Mesenchymal stem cell (in vitro differentiated cells and primary cell): Measurements from ENCODE around the gene B4GALT3.

Source experiments
- DNase-seq: peaks from one replicate; pipeline ENCODE4 v3.0.0-alpha.2; 2013
- H2AFZ ChIP-seq: one replicate; pipeline ENCODE4 v1.6.1; 2013; ENCODE audit warnings: low read depth, mild to moderate bottlenecking, control low read depth, inconsistent platforms, low read length, moderate library complexity
- H2AK5ac ChIP-seq: 2 replicates; pipeline ENCODE4 v1.6.1; 2013; ENCODE audit warnings: low read length, moderate library complexity, mild to moderate bottlenecking, inconsistent platforms; ENCODE audit not compliant: severe bottlenecking
- H2BK120ac ChIP-seq: one replicate; pipeline ENCODE4 v1.6.1; 2013; ENCODE audit warnings: low read depth, mild to moderate bottlenecking, inconsistent platforms, low read length, moderate library complexity
- H2BK12ac ChIP-seq, 2 experiments: one replicate each; pipeline ENCODE4 v1.6.1; 2013; ENCODE audit warnings: inconsistent platforms in 2 of 2, low read length in 2 of 2, mild to moderate bottlenecking in 2 of 2, moderate library complexity in 2 of 2, control low read depth in 1 of 2
- H2BK15ac ChIP-seq: one replicate; pipeline ENCODE4 v1.6.1; 2013; ENCODE audit warnings: mild to moderate bottlenecking, low read depth, inconsistent platforms; ENCODE audit not compliant: poor library complexity, severe bottlenecking
- H2BK5ac ChIP-seq: 2 replicates; pipeline ENCODE4 v1.6.1; 2013; ENCODE audit warnings: low read depth, mild to moderate bottlenecking, low read length, control low read depth, inconsistent platforms; ENCODE audit not compliant: poor library complexity, severe bottlenecking
- H3K14ac ChIP-seq, 2 experiments: one replicate each; pipeline ENCODE4 v1.6.1; 2013; ENCODE audit warnings: inconsistent platforms in 2 of 2, low read length in 2 of 2, control low read depth in 1 of 2, mild to moderate bottlenecking in 1 of 2, moderate library complexity in 1 of 2
- H3K18ac ChIP-seq, 2 experiments: one replicate each; pipeline ENCODE4 v1.6.1; 2013; ENCODE audit warnings: inconsistent platforms in 2 of 2, low read length in 2 of 2, control low read depth in 1 of 2, low read depth in 1 of 2, mild to moderate bottlenecking in 1 of 2
- H3K23ac ChIP-seq, 2 experiments: one replicate each; pipeline ENCODE4 v1.6.1; 2013; ENCODE audit warnings: inconsistent platforms in 2 of 2, low read length in 2 of 2, mild to moderate bottlenecking in 2 of 2, moderate library complexity in 2 of 2, control low read depth in 1 of 2
- H3K27ac ChIP-seq: 2 replicates; pipeline ENCODE4 v1.5.1; 2013; ENCODE audit warnings: mild to moderate bottlenecking, moderate library complexity, low read length, control low read depth, inconsistent platforms; ENCODE audit not compliant: poor library complexity, severe bottlenecking
- H3K27me3 ChIP-seq, 2 experiments: 2 replicates each; pipeline versions ENCODE4 v1.6.1 to v1.7.0; 2013; ENCODE audit warnings: low read length in 2 of 2, mild to moderate bottlenecking in 2 of 2, moderate library complexity in 2 of 2, control low read depth in 1 of 2, inconsistent platforms in 1 of 2; ENCODE audit not compliant: control insufficient read depth in 1 of 2, insufficient read depth in 1 of 2
- H3K36me3 ChIP-seq, 2 experiments: 2 replicates each; pipeline versions ENCODE4 v1.6.1 to v1.7.0; 2013; ENCODE audit warnings: low read length in 2 of 2, control low read depth in 1 of 2, inconsistent platforms in 1 of 2, low read depth in 1 of 2, mild to moderate bottlenecking in 1 of 2; ENCODE audit not compliant: insufficient read depth in 2 of 2, control insufficient read depth in 1 of 2
- H3K4ac ChIP-seq, 2 experiments: one replicate each; pipeline ENCODE4 v1.6.1; 2013; ENCODE audit warnings: inconsistent platforms in 2 of 2, low read length in 2 of 2, mild to moderate bottlenecking in 2 of 2, moderate library complexity in 2 of 2, control low read depth in 1 of 2, low read depth in 1 of 2
- H3K4me1 ChIP-seq: 2 replicates; pipeline ENCODE4 v1.6.1; 2013; ENCODE audit warnings: low read depth, low read length, control low read depth; ENCODE audit not compliant: control insufficient read depth, insufficient read depth
- H3K4me2 ChIP-seq: 2 replicates; pipeline ENCODE4 v1.6.1; 2013; ENCODE audit warnings: low read length, mild to moderate bottlenecking, inconsistent platforms; ENCODE audit not compliant: poor library complexity, severe bottlenecking
- H3K4me3 ChIP-seq, 2 experiments: 2 replicates each; pipeline versions ENCODE4 v1.5.1 to v1.7.0; 2013; ENCODE audit warnings: low read length in 2 of 2, mild to moderate bottlenecking in 2 of 2, control low read depth in 1 of 2, low read depth in 1 of 2; ENCODE audit not compliant: insufficient read depth in 1 of 2
- H3K79me1 ChIP-seq: replicated peaks from 2 replicates; pipeline ENCODE4 v1.6.1; 2013; ENCODE audit warnings: mild to moderate bottlenecking, control low read depth, low read length, inconsistent platforms; ENCODE audit not compliant: poor library complexity, severe bottlenecking
- H3K9ac ChIP-seq: 2 replicates; pipeline ENCODE4 v1.7.0; 2013; ENCODE audit warnings: mild to moderate bottlenecking, low read length, moderate library complexity
- H3K9me3 ChIP-seq: 2 replicates; pipeline ENCODE4 v1.7.0; 2013; ENCODE audit warnings: mild to moderate bottlenecking, low read length; ENCODE audit not compliant: control insufficient read depth
- H4K8ac ChIP-seq: one replicate; pipeline ENCODE4 v1.6.1; 2013; ENCODE audit warnings: inconsistent platforms, mild to moderate bottlenecking, low read length, moderate library complexity
- H4K91ac ChIP-seq: one replicate; pipeline ENCODE4 v1.6.1; 2013; ENCODE audit warnings: mild to moderate bottlenecking, low read length, inconsistent platforms
- WGBS: methylation state at CpG from one replicate; pipeline ENCODE4 v1.1.7; 2013; ENCODE audit warnings: mixed read lengths; 5-methylcytosine and 5-hydroxymethylcytosine counted together

Gene B4GALT3

GRCh38 chr1:161164901-161165610 is 12.3 kb downstream of the B4GALT3 start:
- Histone ChIP-seq H4K8ac (no peak overlapping the region), H3K23ac (no peak overlapping the region), H3K27me3 (no peaks in the 10 kb centered on the region), H3K79me1 (peaks cover 45% of the 10 kb centered on the region), H2BK12ac (no peak overlapping the region), H3K36me3 (peaks cover 56 to 59% of the 10 kb centered on the region in 2 experiments), H3K9ac (peak overlapping the region; percentile 97), H2AK5ac (no peak overlapping the region), H3K9me3 (no peaks in the 10 kb centered on the region), H3K27ac (no peak overlapping the region), H2BK15ac (no peak overlapping the region), H3K4me1 (peaks cover 23% of the 10 kb centered on the region), H2AFZ (no peak overlapping the region), H2BK5ac (no peak overlapping the region), H4K91ac (no peak overlapping the region), H3K4me2 (peak overlapping the region; percentile 78), H3K4me3 (peak overlapping the region in 1 of 2 experiments; percentile 99), H2BK120ac (no peak overlapping the region), H3K14ac (no peak overlapping the region), H3K18ac (no peak overlapping the region), H3K4ac (no peak overlapping the region)
- DNase-seq = no peak
- WGBS = 97% methylated on average over 9 of the region's 14 CpGs

GRCh38 chr1:161163793-161164192 is 13.5 kb downstream of the B4GALT3 start:
- Histone ChIP-seq H2BK120ac (no peak overlapping the region), H2BK5ac (no peak overlapping the region), H3K18ac (no peak overlapping the region), H2AK5ac (no peak overlapping the region), H3K4ac (no peak overlapping the region), H4K8ac (no peak overlapping the region), H3K4me3 (no peak overlapping the region), H4K91ac (no peak overlapping the region), H3K23ac (no peak overlapping the region), H2BK15ac (no peak overlapping the region), H3K9ac (peak overlapping the region; percentile 30), H3K27me3 (no peaks in the 10 kb centered on the region), H3K36me3 (peaks cover 46 to 48% of the 10 kb centered on the region in 2 experiments), H3K27ac (no peak overlapping the region), H3K14ac (no peak overlapping the region), H3K4me1 (peaks cover 29% of the 10 kb centered on the region), H3K4me2 (no peak overlapping the region), H3K9me3 (no peaks in the 10 kb centered on the region), H2AFZ (no peak overlapping the region), H3K79me1 (peaks cover 44% of the 10 kb centered on the region), H2BK12ac (no peak overlapping the region)
- 94% methylated on average over 5 of the region's 5 CpGs for WGBS
- no peak for DNase-seq

- Histone ChIP-seq H3K4me2 (no peak overlapping the region), H3K4me3 (no peak overlapping the region), H3K27me3 (no peaks in the 10 kb centered on the region), H3K14ac (no peak overlapping the region), H3K23ac (no peak overlapping the region), H3K18ac (no peak overlapping the region), H2BK12ac (no peak overlapping the region), H3K4me1 (peaks cover 29% of the 10 kb centered on the region), H3K9ac (peak overlapping the region; percentile 30), H2AFZ (no peak overlapping the region), H2BK15ac (no peak overlapping the region), H3K36me3 (peaks cover 47 to 52% of the 10 kb centered on the region in 2 experiments), H3K79me1 (peaks cover 38% of the 10 kb centered on the region), H2AK5ac (no peak overlapping the region), H3K9me3 (no peaks in the 10 kb centered on the region), H3K4ac (no peak overlapping the region), H4K8ac (no peak overlapping the region), H2BK5ac (no peak overlapping the region), H4K91ac (no peak overlapping the region), H3K27ac (no peak overlapping the region), H2BK120ac (no peak overlapping the region)
- DNase-seq = no peak
- WGBS = 93% methylated on average over 7 of the region's 10 CpGs
These were observed 14.5 kb downstream of the B4GALT3 start for GRCh38 chr1:161162806-161163205.

GRCh38 chr1:161162052-161162451 is 15.3 kb downstream of the B4GALT3 start:
- Histone ChIP-seq H4K91ac (no peak overlapping the region), H3K14ac (no peak overlapping the region), H2BK5ac (no peak overlapping the region), H3K36me3 (peaks cover 46 to 59% of the 10 kb centered on the region in 2 experiments), H3K4ac (no peak overlapping the region), H4K8ac (no peak overlapping the region), H3K27ac (no peak overlapping the region), H3K4me2 (no peak overlapping the region), H3K9me3 (no peaks in the 10 kb centered on the region), H3K4me3 (no peak overlapping the region), H2BK15ac (no peak overlapping the region), H3K4me1 (peaks cover 24% of the 10 kb centered on the region), H2BK120ac (no peak overlapping the region), H3K23ac (no peak overlapping the region), H3K9ac (no peak overlapping the region), H2BK12ac (no peak overlapping the region), H3K18ac (no peak overlapping the region), H2AK5ac (no peak overlapping the region), H3K27me3 (no peaks in the 10 kb centered on the region), H2AFZ (no peak overlapping the region), H3K79me1 (peaks cover 33% of the 10 kb centered on the region)
- WGBS = 60% methylated on average over 5 of the region's 7 CpGs
- no peak for DNase-seq
